Muscle layer of colon (tissue), 2 donors: Measurements from ENCODE around the gene RANBP10.

Experiments
- H3K27ac ChIP-seq: one replicate; pipeline ENCODE4 v1.7.0; 2013; ENCODE audit warnings: low read depth, mild to moderate bottlenecking, low read length, moderate library complexity
- H3K27me3 ChIP-seq, 2 donors: one replicate each; pipeline ENCODE4 v1.7.0; 2013; ENCODE audit warnings: low read length in 2 of 2, mild to moderate bottlenecking in 2 of 2; ENCODE audit not compliant: insufficient read depth in 2 of 2, control insufficient read depth in 1 of 2
- H3K36me3 ChIP-seq: one replicate; pipeline ENCODE4 v1.7.0; 2013; ENCODE audit warnings: mild to moderate bottlenecking, low read length; ENCODE audit not compliant: insufficient read depth
- H3K4me1 ChIP-seq: one replicate; pipeline ENCODE4 v1.7.0; 2013; ENCODE audit warnings: mild to moderate bottlenecking, low read length; ENCODE audit not compliant: insufficient read depth
- H3K4me3 ChIP-seq, 2 donors: one replicate each; pipeline ENCODE4 v1.7.0; 2013; ENCODE audit warnings: low read length in 2 of 2, low read depth in 1 of 2, mild to moderate bottlenecking in 1 of 2, moderate library complexity in 1 of 2
- H3K9ac ChIP-seq: one replicate; pipeline ENCODE4 v1.7.0; 2013; ENCODE audit warnings: low read length
- H3K9me3 ChIP-seq: one replicate; pipeline ENCODE4 v1.7.0; 2013; ENCODE audit warnings: mild to moderate bottlenecking, low read length
- donor health status: abdominal sarcoma.
- donor health status: Adenocarcinoma of cecum.

Gene RANBP10

GRCh38 chr16:67719778-67720144 lies 86.6 kb downstream of the RANBP10 start:
- Histone ChIP-seq H3K36me3 (peaks cover 4% of the 10 kb centered on the region), H3K27ac (peak overlapping the region; percentile 87), H3K27me3 (no peaks in the 10 kb centered on the region), H3K9me3 (no peaks in the 10 kb centered on the region), H3K4me3 (peak overlapping the region; percentile 75 to 90), H3K9ac (peak overlapping the region; percentile 55), H3K4me1 (peaks cover 23% of the 10 kb centered on the region)

- Histone ChIP-seq H3K36me3 (no peaks in the 10 kb centered on the region), H3K27me3 (no peaks in the 10 kb centered on the region), H3K9ac (peak within 1 kb of the TSS; percentile 55), H3K4me1 (peaks cover 23% of the 10 kb centered on the region), H3K9me3 (no peaks in the 10 kb centered on the region), H3K4me3 (peak within 1 kb of the TSS; percentile 75 to 90), H3K27ac (peak within 1 kb of the TSS; percentile 87)
These were observed 87.1 kb downstream of the RANBP10 start, which contains the start of gene GFOD2 for GRCh38 chr16:67719048-67719777. GFOD2 (minus strand) TSS chr16:67719316; CDS start chr16:67685715, 33,601 bp downstream.

GRCh38 chr16:67718668-67719047 lies 87.7 kb downstream of the RANBP10 start:
- Histone ChIP-seq H3K4me3 (peak overlapping the region; percentile 75 to 90), H3K27me3 (no peaks in the 10 kb centered on the region), H3K27ac (peak overlapping the region; percentile 87), H3K9ac (peak overlapping the region; percentile 13), H3K9me3 (no peaks in the 10 kb centered on the region), H3K4me1 (peaks cover 23% of the 10 kb centered on the region), H3K36me3 (no peaks in the 10 kb centered on the region)

DNA sequence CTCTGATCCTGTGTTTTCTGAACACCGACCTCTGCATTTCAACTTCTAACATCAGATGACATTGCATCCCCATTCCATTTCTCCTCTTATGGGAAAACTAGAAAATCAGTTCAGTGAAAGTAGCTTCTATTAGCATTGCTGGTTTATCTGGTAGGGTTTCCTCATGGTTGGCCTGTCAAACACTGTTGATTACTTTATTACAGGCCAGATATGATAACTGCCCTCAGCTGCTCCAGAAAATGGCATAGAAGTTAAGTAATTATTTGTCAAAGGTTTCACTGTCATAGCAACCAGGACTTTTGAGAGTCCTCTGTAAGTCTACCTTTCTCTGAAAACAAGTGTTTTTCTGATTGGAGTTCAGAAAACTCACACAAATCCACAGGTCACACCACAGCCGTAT lies 90.3 kb downstream of the RANBP10 start:
- Histone ChIP-seq H3K9ac (no peak overlapping the region), H3K36me3 (no peaks in the 10 kb centered on the region), H3K27me3 (no peaks in the 10 kb centered on the region), H3K4me3 (no peak overlapping the region), H3K27ac (no peak overlapping the region), H3K9me3 (no peaks in the 10 kb centered on the region), H3K4me1 (peaks cover 23% of the 10 kb centered on the region)

DNA sequence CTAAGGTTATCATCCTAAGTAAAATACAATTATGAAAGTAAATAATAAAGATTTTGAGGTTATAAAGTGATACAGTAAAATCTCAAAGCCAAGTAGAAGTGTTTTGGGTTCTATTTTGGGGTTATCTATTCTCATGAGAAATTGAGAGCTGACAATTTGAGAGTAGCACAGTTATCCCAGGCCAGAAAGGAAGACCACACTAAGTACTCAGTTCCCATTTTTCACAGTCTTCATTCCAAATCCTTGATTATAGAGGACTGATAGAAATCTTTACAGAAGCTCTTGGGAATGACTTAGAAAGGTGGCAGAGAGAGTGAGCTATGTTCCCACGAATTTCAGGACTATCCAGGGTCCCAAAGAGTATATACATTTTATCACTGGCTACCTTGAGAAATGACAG lies 91.8 kb downstream of the RANBP10 start:
- H3K9ac ChIP-seq, result no peak overlapping the region
- no peaks in the 10 kb centered on the region for H3K36me3 ChIP-seq
- no peaks in the 10 kb centered on the region for H3K9me3 ChIP-seq
- H3K4me1 ChIP-seq, result peaks cover 12% of the 10 kb centered on the region
- no peak overlapping the region for H3K4me3 ChIP-seq
- H3K27ac ChIP-seq, result no peak overlapping the region
- no peaks in the 10 kb centered on the region for H3K27me3 ChIP-seq

GRCh38 chr16:67713647-67714273 lies 92.6 kb downstream of the RANBP10 start:
- Histone ChIP-seq H3K9me3 (no peaks in the 10 kb centered on the region), H3K27me3 (no peaks in the 10 kb centered on the region), H3K4me1 (peaks cover 12% of the 10 kb centered on the region), H3K27ac (no peak overlapping the region), H3K9ac (no peak overlapping the region), H3K36me3 (no peaks in the 10 kb centered on the region), H3K4me3 (no peak overlapping the region)

DNA sequence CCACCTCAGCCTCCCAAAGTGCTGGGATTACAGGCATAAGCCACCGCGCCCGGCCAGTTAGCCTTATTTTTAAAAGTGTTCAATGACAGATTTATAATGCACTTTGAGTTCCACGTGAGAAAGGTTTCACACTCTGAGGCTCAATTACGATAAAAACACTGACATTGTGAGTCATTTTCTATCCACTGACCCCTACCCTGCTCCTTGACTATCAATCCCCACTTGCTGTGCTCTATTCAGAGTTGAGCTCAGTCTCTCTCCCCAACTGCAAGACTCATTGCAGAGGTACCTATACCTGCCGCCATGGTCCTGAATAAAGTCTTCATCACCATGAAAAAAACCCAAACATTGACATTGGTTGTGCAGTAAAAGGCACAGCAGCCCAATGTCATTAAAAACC lies 95.8 kb downstream of the RANBP10 start:
- Histone ChIP-seq H3K4me1 (no peaks in the 10 kb centered on the region), H3K9ac (no peak overlapping the region), H3K4me3 (no peak overlapping the region), H3K27me3 (no peaks in the 10 kb centered on the region), H3K9me3 (no peaks in the 10 kb centered on the region), H3K36me3 (no peaks in the 10 kb centered on the region), H3K27ac (no peak overlapping the region)

- no peaks in the 10 kb centered on the region for H3K27me3 ChIP-seq
- H3K4me1 ChIP-seq, result no peaks in the 10 kb centered on the region
- H3K27ac ChIP-seq, result no peak overlapping the region
- no peak overlapping the region for H3K9ac ChIP-seq
- H3K9me3 ChIP-seq, result no peaks in the 10 kb centered on the region
- H3K4me3 ChIP-seq, result no peak overlapping the region
- H3K36me3 ChIP-seq, result no peaks in the 10 kb centered on the region
These were observed 97.3 kb downstream of the RANBP10 start for GRCh38 chr16:67709050-67709449.

GRCh38 chr16:67708368-67708771 lies 98.0 kb downstream of the RANBP10 start:
- H3K36me3 ChIP-seq, result no peaks in the 10 kb centered on the region
- H3K4me1 ChIP-seq, result no peaks in the 10 kb centered on the region
- no peak overlapping the region for H3K27ac ChIP-seq
- H3K9me3 ChIP-seq, result no peaks in the 10 kb centered on the region
- no peaks in the 10 kb centered on the region for H3K27me3 ChIP-seq
- no peak overlapping the region for H3K4me3 ChIP-seq
- no peak overlapping the region for H3K9ac ChIP-seq

DNA sequence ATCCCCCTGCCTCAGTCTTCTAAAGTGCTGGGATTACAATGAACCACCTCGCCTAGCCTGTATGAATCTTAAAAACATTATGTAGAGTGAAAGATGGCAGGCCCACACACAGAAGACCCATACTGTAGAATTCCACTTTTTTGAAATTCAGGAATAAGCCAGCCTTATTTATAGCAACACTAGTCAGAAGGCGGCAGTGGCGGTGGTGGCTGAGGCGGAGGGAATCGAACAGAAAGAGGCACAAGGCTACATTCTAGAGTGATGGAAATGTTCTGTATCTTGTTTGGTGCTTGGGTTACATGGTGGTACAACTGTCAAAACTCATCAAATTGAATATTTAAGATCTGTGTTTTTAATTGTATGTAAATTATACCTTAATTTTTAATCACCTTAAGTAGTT lies 98.6 kb downstream of the RANBP10 start:
- H3K9ac ChIP-seq, result no peak overlapping the region
- no peaks in the 10 kb centered on the region for H3K9me3 ChIP-seq
- no peaks in the 10 kb centered on the region for H3K27me3 ChIP-seq
- H3K4me1 ChIP-seq, result no peaks in the 10 kb centered on the region
- H3K27ac ChIP-seq, result no peak overlapping the region
- no peaks in the 10 kb centered on the region for H3K36me3 ChIP-seq
- no peak overlapping the region for H3K4me3 ChIP-seq

DNA sequence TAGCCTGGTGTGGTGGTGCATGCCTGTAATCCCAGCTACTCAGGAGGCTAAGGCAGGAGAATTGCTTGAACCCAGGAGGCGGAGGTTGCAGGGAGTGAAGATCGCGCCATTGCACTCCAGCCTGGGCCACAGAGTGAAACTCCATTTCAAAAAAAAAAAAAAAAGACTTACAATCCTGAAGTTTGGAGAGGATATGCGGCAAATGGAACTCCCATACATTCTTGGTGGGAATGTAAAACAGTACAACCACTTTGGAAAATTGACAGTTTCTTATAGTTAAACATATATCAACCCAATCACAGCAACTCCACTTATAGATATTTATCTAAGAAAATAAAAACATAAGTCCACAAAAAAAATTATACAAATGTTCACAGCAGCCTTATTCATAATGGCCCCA lies 99.2 kb downstream of the RANBP10 start:
- no peak overlapping the region for H3K9ac ChIP-seq
- no peaks in the 10 kb centered on the region for H3K27me3 ChIP-seq
- no peaks in the 10 kb centered on the region for H3K9me3 ChIP-seq
- no peaks in the 10 kb centered on the region for H3K36me3 ChIP-seq
- H3K27ac ChIP-seq, result no peak overlapping the region
- no peak overlapping the region for H3K4me3 ChIP-seq
- no peaks in the 10 kb centered on the region for H3K4me1 ChIP-seq

- Histone ChIP-seq H3K27ac (no peak overlapping the region), H3K4me1 (no peaks in the 10 kb centered on the region), H3K9ac (no peak overlapping the region)
These were observed 102.2 kb downstream of the RANBP10 start for GRCh38 chr16:67704110-67704509.

More at GRCh38 chr16:67704110-67704509, 102.2 kb downstream of the RANBP10 start:
- no peaks in the 10 kb centered on the region for H3K36me3 ChIP-seq
- no peaks in the 10 kb centered on the region for H3K9me3 ChIP-seq
- no peak overlapping the region for H3K4me3 ChIP-seq
- H3K27me3 ChIP-seq, result no peaks in the 10 kb centered on the region
